ENCODE measurements around the gene ACVRL1. TPM values are rescaled to one million over a fixed set of nuclear protein-coding genes. Genes with fewer than 3 reads are reported as not detected.

Gene ACVRL1
- total and polyA plus RNA-seq, 9 of the 15 experiments (the other 6 are each of a cell fraction or from before 2014, with no cell fraction given), result 0.07 to 1.4 (median 0.30) TPM

DNA sequence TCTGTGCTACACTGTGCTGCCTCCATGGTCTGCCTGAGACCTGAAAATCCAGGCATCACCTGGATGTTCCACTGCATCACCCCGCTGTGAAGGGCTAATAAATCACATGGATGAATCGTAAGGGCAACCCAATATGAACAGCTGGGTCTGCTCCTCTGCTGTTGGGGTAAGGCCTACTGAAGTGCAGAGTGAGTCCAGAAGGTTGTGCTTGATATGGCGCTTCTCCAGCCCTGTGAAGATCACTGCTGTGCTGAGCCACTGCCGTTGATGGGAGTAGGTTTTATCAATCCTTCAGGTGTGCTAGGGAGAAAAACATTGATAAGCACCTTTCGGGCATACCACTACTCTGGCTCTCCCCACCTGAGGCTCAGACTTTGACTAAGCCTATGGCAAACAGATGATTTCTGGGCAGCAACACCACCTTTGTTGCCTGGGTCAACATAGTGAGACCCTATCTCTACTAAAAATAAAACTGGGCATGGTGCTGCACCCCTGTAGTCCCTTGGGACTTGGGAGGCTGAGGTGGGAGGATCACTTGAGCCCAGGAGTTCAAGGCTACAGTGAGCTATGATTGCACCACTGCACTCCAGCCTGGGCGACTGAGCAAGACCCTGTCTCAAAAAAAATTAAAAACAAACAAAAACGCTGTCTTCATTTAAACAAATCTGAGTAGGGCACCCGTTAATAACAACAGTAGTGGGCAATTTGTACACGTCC, 1.7 kb downstream of the ACVRL1 start (continued):
- TF ChIP-seq CREB3L1 (IDR thresholded peaks at IDR 0.05; ENCODE audit: borderline replicate concordance, low read depth) (no peak), RBM34 (IDR thresholded peaks at IDR 0.05; ENCODE audit: borderline replicate concordance, insufficient read depth, low read length) (no peak), RBM14 (IDR thresholded peaks at IDR 0.05; ENCODE audit: borderline replicate concordance, insufficient read depth, low read depth, low read length) (no peak), SMAD4 (CRISPR knock-in tag; conservative IDR thresholded peaks at IDR 0.05) (0 out of 2 replicates have a peak, but pooled peaks have one; percentile 45), HOXB6 (CRISPR knock-in tag; IDR thresholded peaks at IDR 0.05; ENCODE audit: borderline replicate concordance) (no peak), FOXM1 (IDR thresholded peaks at IDR 0.05; ENCODE audit: low read depth) (peak; percentile 24; the same call in 1 of the 2 replicates), FOXM1 (CRISPR knock-in tag; IDR thresholded peaks at IDR 0.05; ENCODE audit: low read depth) (no peak), MYBL2 (IDR thresholded peaks at IDR 0.05; ENCODE audit: low read depth) (no peak), MYBL2 (CRISPR knock-in tag; IDR thresholded peaks at IDR 0.05; ENCODE audit: borderline replicate concordance) (no peak), BMI1 (IDR thresholded peaks at IDR 0.05; ENCODE audit: low read length) (no peak), NRF1 (conservative IDR thresholded peaks at IDR 0.05 in 1 of 2, IDR thresholded peaks at IDR 0.05 in 1 of 2) (no peak), ZNF398 (CRISPR knock-in tag; IDR thresholded peaks at IDR 0.05) (no peak), NCOR1 (IDR thresholded peaks at IDR 0.05) (peak; percentile 82), ZNF224 (CRISPR knock-in tag; IDR thresholded peaks at IDR 0.05) (no peak), ZNF354B (CRISPR knock-in tag; IDR thresholded peaks at IDR 0.05) (no peak)
- TF ChIP-seq, protein P1, sequence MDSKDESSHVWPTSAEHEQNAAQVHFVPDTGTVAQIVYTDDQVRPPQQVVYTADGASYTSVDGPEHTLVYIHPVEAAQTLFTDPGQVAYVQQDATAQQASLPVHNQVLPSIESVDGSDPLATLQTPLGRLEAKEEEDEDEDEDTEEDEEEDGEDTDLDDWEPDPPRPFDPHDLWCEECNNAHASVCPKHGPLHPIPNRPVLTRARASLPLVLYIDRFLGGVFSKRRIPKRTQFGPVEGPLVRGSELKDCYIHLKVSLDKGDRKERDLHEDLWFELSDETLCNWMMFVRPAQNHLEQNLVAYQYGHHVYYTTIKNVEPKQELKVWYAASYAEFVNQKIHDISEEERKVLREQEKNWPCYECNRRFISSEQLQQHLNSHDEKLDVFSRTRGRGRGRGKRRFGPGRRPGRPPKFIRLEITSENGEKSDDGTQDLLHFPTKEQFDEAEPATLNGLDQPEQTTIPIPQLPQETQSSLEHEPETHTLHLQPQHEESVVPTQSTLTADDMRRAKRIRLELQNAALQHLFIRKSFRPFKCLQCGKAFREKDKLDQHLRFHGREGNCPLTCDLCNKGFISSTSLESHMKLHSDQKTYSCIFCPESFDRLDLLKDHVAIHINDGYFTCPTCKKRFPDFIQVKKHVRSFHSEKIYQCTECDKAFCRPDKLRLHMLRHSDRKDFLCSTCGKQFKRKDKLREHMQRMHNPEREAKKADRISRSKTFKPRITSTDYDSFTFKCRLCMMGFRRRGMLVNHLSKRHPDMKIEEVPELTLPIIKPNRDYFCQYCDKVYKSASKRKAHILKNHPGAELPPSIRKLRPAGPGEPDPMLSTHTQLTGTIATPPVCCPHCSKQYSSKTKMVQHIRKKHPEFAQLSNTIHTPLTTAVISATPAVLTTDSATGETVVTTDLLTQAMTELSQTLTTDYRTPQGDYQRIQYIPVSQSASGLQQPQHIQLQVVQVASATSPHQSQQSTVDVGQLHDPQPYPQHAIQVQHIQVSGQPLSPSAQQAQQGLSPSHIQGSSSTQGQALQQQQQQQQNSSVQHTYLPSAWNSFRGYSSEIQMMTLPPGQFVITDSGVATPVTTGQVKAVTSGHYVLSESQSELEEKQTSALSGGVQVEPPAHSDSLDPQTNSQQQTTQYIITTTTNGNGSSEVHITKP (IDR thresholded peaks at IDR 0.05; ENCODE audit: partially characterized antibody), result peak; percentile 80
- TF ChIP-seq, protein P2, sequence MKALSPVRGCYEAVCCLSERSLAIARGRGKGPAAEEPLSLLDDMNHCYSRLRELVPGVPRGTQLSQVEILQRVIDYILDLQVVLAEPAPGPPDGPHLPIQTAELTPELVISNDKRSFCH (CRISPR knock-in tag; IDR thresholded peaks at IDR 0.05), result no peak
- TF ChIP-seq, protein P2 (tag; IDR thresholded peaks at IDR 0.05), result no peak
- TF ChIP-seq, protein P3, sequence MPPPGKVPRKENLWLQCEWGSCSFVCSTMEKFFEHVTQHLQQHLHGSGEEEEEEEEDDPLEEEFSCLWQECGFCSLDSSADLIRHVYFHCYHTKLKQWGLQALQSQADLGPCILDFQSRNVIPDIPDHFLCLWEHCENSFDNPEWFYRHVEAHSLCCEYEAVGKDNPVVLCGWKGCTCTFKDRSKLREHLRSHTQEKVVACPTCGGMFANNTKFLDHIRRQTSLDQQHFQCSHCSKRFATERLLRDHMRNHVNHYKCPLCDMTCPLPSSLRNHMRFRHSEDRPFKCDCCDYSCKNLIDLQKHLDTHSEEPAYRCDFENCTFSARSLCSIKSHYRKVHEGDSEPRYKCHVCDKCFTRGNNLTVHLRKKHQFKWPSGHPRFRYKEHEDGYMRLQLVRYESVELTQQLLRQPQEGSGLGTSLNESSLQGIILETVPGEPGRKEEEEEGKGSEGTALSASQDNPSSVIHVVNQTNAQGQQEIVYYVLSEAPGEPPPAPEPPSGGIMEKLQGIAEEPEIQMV (tag; conservative IDR thresholded peaks at IDR 0.05; ENCODE audit: low read depth), result no peak
